ENCODE data around the gene MACROD2. TPM values are rescaled to one million over a fixed set of nuclear protein-coding genes. Genes with fewer than 3 reads are reported as not detected.

The MACROD2 gene
- polyA plus RNA-seq, 1 experiment: 0.47 TPM

DNA sequence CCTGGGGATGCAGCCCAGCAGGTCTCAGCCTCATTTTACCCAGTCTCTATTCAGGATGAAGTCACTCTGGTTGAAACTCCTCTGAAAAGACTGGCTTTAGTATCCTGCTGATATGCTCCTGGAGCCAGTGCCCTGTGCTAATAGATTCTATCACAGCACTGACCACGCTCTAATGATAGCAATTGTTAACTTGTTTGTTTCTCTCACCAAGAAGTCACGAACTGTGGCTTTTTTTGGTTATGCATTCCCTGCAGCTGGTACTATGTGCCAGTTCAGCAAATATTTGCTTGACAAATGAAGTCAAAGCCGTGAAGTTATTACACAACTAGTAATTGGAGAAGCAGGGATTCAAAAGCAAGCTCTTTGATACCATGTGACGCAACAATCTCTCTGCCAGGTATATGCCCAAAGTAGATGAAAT is 1823.3 kb downstream of the MACROD2 start:
- Histone ChIP-seq H3K36me3 (ENCODE audit: control insufficient read depth, insufficient read depth, low read length) (no peaks in the 10 kb centered on the region), H3K4me3 (ENCODE audit: low read depth, low read length) (no peak overlapping the region), H3K27me3 (ENCODE audit: control insufficient read depth, insufficient read depth, low read length) (no peaks in the 10 kb centered on the region)
- no peak for DNase-seq (ENCODE audit: low read depth)
- CTCF ChIA-PET: interaction anchor here (0.5 kb wide), 1 partner anchor 10 kb away, joined by 4 read pairs; no protein-coding TSS in a partner anchor
- TF ChIP-seq, protein P1, sequence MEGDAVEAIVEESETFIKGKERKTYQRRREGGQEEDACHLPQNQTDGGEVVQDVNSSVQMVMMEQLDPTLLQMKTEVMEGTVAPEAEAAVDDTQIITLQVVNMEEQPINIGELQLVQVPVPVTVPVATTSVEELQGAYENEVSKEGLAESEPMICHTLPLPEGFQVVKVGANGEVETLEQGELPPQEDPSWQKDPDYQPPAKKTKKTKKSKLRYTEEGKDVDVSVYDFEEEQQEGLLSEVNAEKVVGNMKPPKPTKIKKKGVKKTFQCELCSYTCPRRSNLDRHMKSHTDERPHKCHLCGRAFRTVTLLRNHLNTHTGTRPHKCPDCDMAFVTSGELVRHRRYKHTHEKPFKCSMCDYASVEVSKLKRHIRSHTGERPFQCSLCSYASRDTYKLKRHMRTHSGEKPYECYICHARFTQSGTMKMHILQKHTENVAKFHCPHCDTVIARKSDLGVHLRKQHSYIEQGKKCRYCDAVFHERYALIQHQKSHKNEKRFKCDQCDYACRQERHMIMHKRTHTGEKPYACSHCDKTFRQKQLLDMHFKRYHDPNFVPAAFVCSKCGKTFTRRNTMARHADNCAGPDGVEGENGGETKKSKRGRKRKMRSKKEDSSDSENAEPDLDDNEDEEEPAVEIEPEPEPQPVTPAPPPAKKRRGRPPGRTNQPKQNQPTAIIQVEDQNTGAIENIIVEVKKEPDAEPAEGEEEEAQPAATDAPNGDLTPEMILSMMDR (IDR thresholded peaks at IDR 0.05; ENCODE audit: insufficient read depth, low read depth, low read length): no peak
- POLR2A ChIA-PET: no interaction called here

DNA sequence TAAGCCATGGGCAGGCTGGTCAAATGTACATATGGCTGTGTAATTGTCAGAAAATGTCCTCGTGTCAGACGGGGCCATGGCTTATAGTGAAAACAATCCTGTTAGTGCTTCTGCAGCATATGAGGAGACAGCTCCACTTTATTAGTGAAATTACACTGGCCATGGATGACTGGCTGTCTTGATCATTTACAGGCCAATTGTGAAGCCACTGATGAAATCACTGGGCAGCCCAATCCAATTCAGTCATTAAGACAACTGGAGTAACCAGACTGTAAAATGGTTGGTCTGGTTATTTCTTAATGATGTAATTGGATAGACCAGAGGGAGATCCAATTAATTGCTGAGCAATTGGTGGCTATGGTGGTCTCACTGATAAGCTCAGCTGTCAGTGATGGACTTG is 1828.4 kb downstream of the MACROD2 start:
- DNase-seq (ENCODE audit: low read depth): no peak
- Histone ChIP-seq H3K4me3 (ENCODE audit: low read depth, low read length) (no peak overlapping the region), H3K36me3 (ENCODE audit: control insufficient read depth, insufficient read depth, low read length) (no peaks in the 10 kb centered on the region), H3K27me3 (ENCODE audit: control insufficient read depth, insufficient read depth, low read length) (no peaks in the 10 kb centered on the region)
- TF ChIP-seq, protein P1 (IDR thresholded peaks at IDR 0.05; ENCODE audit: insufficient read depth, low read depth, low read length): no peak
- POLR2A ChIA-PET: no interaction called here
- CTCF ChIA-PET: no interaction called here

- TF ChIP-seq, protein P1 (IDR thresholded peaks at IDR 0.05; ENCODE audit: insufficient read depth, low read depth, low read length): no peak
- no peaks in the 10 kb centered on the region for H3K36me3 ChIP-seq (ENCODE audit: control insufficient read depth, insufficient read depth, low read length)
- H3K27me3 ChIP-seq (ENCODE audit: control insufficient read depth, insufficient read depth, low read length): no peaks in the 10 kb centered on the region
- ChIA-PET CTCF (no interaction called here), POLR2A (no interaction called here)
- no peak overlapping the region for H3K4me3 ChIP-seq (ENCODE audit: low read depth, low read length)
- no peak for DNase-seq (ENCODE audit: low read depth)
These were observed 1832.3 kb downstream of the MACROD2 start for GRCh38 chr20:15827628-15828027.

DNA sequence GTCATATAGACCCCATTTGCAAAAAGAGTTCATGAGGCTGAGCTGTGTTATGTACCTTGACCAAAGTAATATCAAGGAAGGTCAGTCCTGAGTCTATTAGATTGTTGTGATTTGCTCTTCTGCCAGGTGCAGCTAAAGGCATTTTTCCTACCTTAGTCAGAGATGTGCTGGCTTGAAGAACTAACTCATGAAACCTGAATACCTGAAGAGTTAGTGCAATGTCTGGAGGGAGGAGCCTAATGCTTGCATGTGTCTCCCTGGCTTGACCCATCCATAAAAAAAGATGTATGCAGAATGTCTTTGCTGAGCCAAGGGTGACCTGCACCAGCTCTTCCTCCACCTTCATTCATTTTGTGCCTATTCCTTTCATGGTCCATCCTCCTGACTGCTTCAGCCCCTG is 1835.9 kb downstream of the MACROD2 start:
- TF ChIP-seq, protein P1 (IDR thresholded peaks at IDR 0.05; ENCODE audit: insufficient read depth, low read depth, low read length): no peak
- ChIA-PET POLR2A (no interaction called here), CTCF (no interaction called here)
- H3K36me3 ChIP-seq (ENCODE audit: control insufficient read depth, insufficient read depth, low read length): no peaks in the 10 kb centered on the region
- H3K4me3 ChIP-seq (ENCODE audit: low read depth, low read length): no peak overlapping the region
- DNase-seq (ENCODE audit: low read depth): no peak
- H3K27me3 ChIP-seq (ENCODE audit: control insufficient read depth, insufficient read depth, low read length): no peaks in the 10 kb centered on the region

DNA sequence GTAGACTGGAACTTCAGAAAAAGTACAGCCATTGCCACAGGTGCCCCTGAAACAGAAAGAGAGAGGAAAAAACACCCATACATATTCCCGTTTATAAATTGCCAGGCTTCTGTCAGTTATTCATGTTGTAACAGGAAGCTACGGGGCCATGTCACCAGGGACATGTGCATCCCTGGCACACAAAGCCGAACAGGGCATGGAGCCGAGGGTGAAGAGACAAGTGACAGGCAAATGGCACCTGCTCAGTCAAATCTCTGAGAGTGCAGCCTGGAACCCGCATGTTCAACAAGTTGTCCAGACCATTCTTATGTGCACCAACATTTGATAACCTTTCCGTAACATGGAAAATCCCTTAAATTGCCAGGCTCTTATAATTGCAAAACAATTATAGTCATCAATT is 1837.2 kb downstream of the MACROD2 start:
- Histone ChIP-seq H3K27me3 (ENCODE audit: control insufficient read depth, insufficient read depth, low read length) (no peaks in the 10 kb centered on the region), H3K4me3 (ENCODE audit: low read depth, low read length) (no peak overlapping the region), H3K36me3 (ENCODE audit: control insufficient read depth, insufficient read depth, low read length) (no peaks in the 10 kb centered on the region)
- ChIA-PET CTCF (no interaction called here), POLR2A (no interaction called here)
- TF ChIP-seq, protein P1 (IDR thresholded peaks at IDR 0.05; ENCODE audit: insufficient read depth, low read depth, low read length): no peak
- no peak for DNase-seq (ENCODE audit: low read depth)

Data from BJ (cell line).